Liver (tissue), 9 donors: Measurements from ENCODE around the gene GNG7. TPM values are rescaled to one million over a fixed set of nuclear protein-coding genes. Genes with fewer than 3 reads are reported as not detected.

Experiments used
- DNase-seq: peaks from one replicate; pipeline ENCODE4 v3.0.0-alpha.2; 2017; ENCODE audit warnings: low spot score
- H3K27ac ChIP-seq, 2 donors: one replicate each; pipeline ENCODE4 v1.7.0; 2013; ENCODE audit warnings: inconsistent platforms in 2 of 2, low read length in 2 of 2, control low read depth in 1 of 2, low read depth in 1 of 2, mild to moderate bottlenecking in 1 of 2
- H3K27me3 ChIP-seq, 4 donors: one replicate each; pipeline versions ENCODE4 v1.6.1 to v1.7.0; 2013; ENCODE audit warnings: low read length in 3 of 4, inconsistent platforms in 1 of 4, mild to moderate bottlenecking in 1 of 4, moderate library complexity in 1 of 4; ENCODE audit not compliant: control insufficient read depth in 4 of 4, insufficient read depth in 4 of 4
- H3K36me3 ChIP-seq, 4 donors: one replicate each; pipeline versions ENCODE4 v1.6.1 to v1.7.0; 2013; ENCODE audit warnings: low read length in 3 of 4, mild to moderate bottlenecking in 3 of 4, low read depth in 1 of 4, moderate library complexity in 1 of 4; ENCODE audit not compliant: control insufficient read depth in 4 of 4, insufficient read depth in 3 of 4
- H3K4me1 ChIP-seq, 4 donors: one replicate each; pipeline versions ENCODE4 v1.6.1 to v1.7.0; 2013; ENCODE audit warnings: low read length in 3 of 4, mild to moderate bottlenecking in 3 of 4, moderate library complexity in 1 of 4; ENCODE audit not compliant: control insufficient read depth in 4 of 4, insufficient read depth in 4 of 4
- H3K4me3 ChIP-seq, 3 donors: one replicate each; pipeline versions ENCODE4 v1.6.1 to v1.7.0; 2013; ENCODE audit warnings: low read length in 3 of 3, control low read depth in 1 of 3, low read depth in 1 of 3, mild to moderate bottlenecking in 1 of 3
- H3K9ac ChIP-seq, 2 donors: one replicate each; pipeline ENCODE4 v1.7.0; 2013; ENCODE audit warnings: low read length in 2 of 2, mild to moderate bottlenecking in 2 of 2, moderate library complexity in 2 of 2, control low read depth in 1 of 2, low read depth in 1 of 2
- H3K9me3 ChIP-seq, 4 donors: one replicate each; pipeline versions ENCODE4 v1.6.1 to v1.7.0; 2013; ENCODE audit warnings: low read length in 3 of 4; ENCODE audit not compliant: control insufficient read depth in 4 of 4
- ATF3 ChIP-seq: IDR thresholded peaks from 2 replicates; pipeline ENCODE4 v1.6.1; 2016; ENCODE audit warnings: antibody characterized with exemption
- CTCF ChIP-seq: fragments of 150-350 bp; IDR thresholded peaks from 2 replicates; pipeline ENCODE4 v1.5.1; 2017; ENCODE audit warnings: improper control_type of control experiment, low read depth, low read length; ENCODE audit not compliant: missing input control
- REST ChIP-seq: IDR thresholded peaks from 2 replicates; pipeline ENCODE4 v1.6.1; 2016; ENCODE audit warnings: antibody characterized with exemption, mild to moderate bottlenecking
- WGBS: extraction: QIAGEN DNeasy Blood & Tissue Kit; methylation state at CpG from one replicate; pipeline ENCODE4 v1.1.7; 2013; 5-methylcytosine and 5-hydroxymethylcytosine counted together
- polyA plus RNA-seq, 2 donors: library from polyadenylated mRNA; stranded (reverse) in 1 of 2; unstranded in 1 of 2; fragments of 200-250 nt in 1 of 2; fragments of >200 nt in 1 of 2; fragmentation: Nextera tagmentation in 1 of 2; extraction: Ambion mirVana in 1 of 2; gene quantifications; one replicate each; pipeline versions ENCODE4 v1.2.1 to v1.2.3, GENCODE V29; 2013 to 2015
- total RNA-seq, 2 donors: library from RNA; depleted of rRNA; stranded (reverse); fragments of >200 nt; gene quantifications; one replicate each; pipeline ENCODE4 v1.2.3, GENCODE V29; 2014
- donor health status: healthy.
- donor health status: healthy.
- donor health status: healthy.
- donor health status: healthy.
- donor health status: healthy.

Gene GNG7
- total and polyA plus RNA-seq, 4 donors = 0.75 to 1.9 (median 1.1) TPM

- 92% methylated on average over 41 of the region's 41 CpGs for WGBS
- TF ChIP-seq CTCF = no peak
- TF ChIP-seq ATF3 = no peak
- Histone ChIP-seq H3K27ac (no peak overlapping the region), H3K9ac (no peak overlapping the region), H3K4me3 (no peak overlapping the region), H3K27me3 (no peaks in the 10 kb centered on the region), H3K4me1 (no peaks in the 10 kb centered on the region), H3K36me3 (peaks cover under 1 to 24% (median 8%) of the 10 kb centered on the region in 4 donors), H3K9me3 (peaks cover 0 to under 1% (median 0%) of the 10 kb centered on the region in 4 donors)
- no peak for DNase-seq
Measured at GRCh38 chr19:2731181-2731995, 28.9 kb upstream of the GNG7 start.

- H3K9me3 ChIP-seq = no peaks in the 10 kb centered on the region
- H3K36me3 ChIP-seq = peaks cover 0 to 12% (median 3%) of the 10 kb centered on the region in 4 donors
- no peak for DNase-seq
- no peak overlapping the region for H3K27ac ChIP-seq
- TF ChIP-seq CTCF (no peak), REST (no peak)
- WGBS = 92% methylated on average over 26 of the region's 26 CpGs
- no peak overlapping the region for H3K4me3 ChIP-seq
- no peaks in the 10 kb centered on the region for H3K27me3 ChIP-seq
- H3K4me1 ChIP-seq = no peaks in the 10 kb centered on the region
- H3K9ac ChIP-seq = no peak overlapping the region
Measured at GRCh38 chr19:2729943-2730818, 27.7 kb upstream of the GNG7 start.
